ENCODE data around the gene EFR3B.

The EFR3B gene

DNA sequence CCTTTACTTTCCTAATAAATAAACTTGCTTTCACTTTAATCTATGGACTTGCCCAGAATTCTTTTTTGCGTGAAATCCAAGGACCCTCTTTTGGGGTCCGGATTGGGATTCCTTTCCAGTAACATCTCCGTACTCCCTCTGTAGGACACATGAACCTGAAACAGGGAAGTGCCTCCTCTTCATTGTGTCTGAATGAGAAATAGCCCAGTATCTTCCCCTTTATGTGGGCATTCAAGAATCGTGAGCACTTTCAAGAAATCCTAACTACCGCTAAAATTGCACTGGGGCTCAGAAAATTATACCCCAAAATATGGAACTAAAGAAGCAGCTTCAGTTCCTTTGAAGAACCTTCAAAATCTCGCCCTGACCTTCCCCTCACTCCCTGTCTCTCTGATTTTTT, 134.3 kb downstream of the EFR3B start:
- Histone ChIP-seq H3K36me3 (ENCODE audit: insufficient read depth, low read length) (no peaks in the 10 kb centered on the region), H2AFZ (ENCODE audit: low read depth, low read length) (no peak overlapping the region), H3K4me1 (ENCODE audit: insufficient read depth, low read length) (peaks cover 25% of the 10 kb centered on the region), H3K4me3 (ENCODE audit: low read length) (no peak overlapping the region), H3K9me3 (ENCODE audit: low read length) (no peaks in the 10 kb centered on the region), H3K27me3 (ENCODE audit: insufficient read depth, low read length) (peaks cover 4% of the 10 kb centered on the region)

DNA sequence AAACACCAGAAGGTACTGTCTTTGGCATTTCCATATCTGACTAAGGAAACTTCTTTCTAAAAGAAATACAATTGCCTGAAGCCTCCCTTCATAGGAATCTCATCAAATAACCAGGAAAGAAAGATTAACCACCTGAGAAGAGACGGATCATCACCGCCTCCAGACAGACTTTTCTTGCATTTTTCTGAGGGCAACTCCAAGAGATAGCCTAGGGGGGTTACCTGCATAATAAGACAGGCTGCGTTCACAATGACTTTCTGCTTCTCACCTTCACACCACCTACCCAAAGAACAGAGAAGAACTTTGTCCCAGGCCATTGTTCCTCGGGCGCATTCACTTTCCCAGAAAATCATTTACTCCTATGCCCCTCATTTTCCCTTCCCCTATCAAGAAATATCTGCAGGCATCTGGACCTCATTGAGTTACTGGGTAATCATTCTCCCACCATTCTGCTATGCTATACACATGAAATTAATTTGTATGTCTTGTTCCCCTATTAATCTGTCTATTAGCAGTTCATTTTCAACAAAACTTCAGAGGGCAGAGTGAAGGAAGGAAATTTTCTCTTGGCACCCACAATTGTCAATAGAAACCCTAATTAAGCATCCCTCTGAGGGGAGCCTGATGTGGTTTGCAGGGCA, 134.8 kb downstream of the EFR3B start:
- H3K4me1 ChIP-seq (ENCODE audit: insufficient read depth, low read length) = peaks cover 25% of the 10 kb centered on the region
- no peak overlapping the region for H2AFZ ChIP-seq (ENCODE audit: low read depth, low read length)
- H3K27me3 ChIP-seq (ENCODE audit: insufficient read depth, low read length) = peaks cover 4% of the 10 kb centered on the region
- no peaks in the 10 kb centered on the region for H3K9me3 ChIP-seq (ENCODE audit: low read length)
- no peak overlapping the region for H3K4me3 ChIP-seq (ENCODE audit: low read length)
- H3K36me3 ChIP-seq (ENCODE audit: insufficient read depth, low read length) = no peaks in the 10 kb centered on the region

DNA sequence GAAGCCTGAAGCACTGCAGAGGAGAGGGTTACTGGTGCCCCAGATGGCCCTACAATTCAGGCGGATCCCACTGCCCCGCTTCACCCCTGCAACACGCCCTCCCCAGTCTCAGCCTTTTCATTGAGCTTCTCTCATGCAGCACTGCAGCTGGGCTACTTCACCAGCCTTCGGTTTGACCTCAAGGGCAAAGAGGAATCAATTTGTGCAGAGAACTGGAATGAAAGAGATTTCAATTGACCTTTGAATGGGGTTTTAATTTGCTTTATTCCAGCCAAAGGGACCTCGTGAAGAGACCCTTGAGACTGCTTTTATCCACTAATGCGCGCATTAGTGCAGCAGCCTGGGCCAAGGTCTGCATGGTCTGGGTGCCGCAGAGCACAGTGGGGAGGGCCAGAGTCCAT, 135.3 kb downstream of the EFR3B start:
- peaks cover 25% of the 10 kb centered on the region for H3K4me1 ChIP-seq (ENCODE audit: insufficient read depth, low read length)
- no peak overlapping the region for H3K4me3 ChIP-seq (ENCODE audit: low read length)
- H3K27me3 ChIP-seq (ENCODE audit: insufficient read depth, low read length) = peaks cover 4% of the 10 kb centered on the region
- no peaks in the 10 kb centered on the region for H3K36me3 ChIP-seq (ENCODE audit: insufficient read depth, low read length)
- H3K9me3 ChIP-seq (ENCODE audit: low read length) = no peaks in the 10 kb centered on the region
- no peak overlapping the region for H2AFZ ChIP-seq (ENCODE audit: low read depth, low read length)

DNA sequence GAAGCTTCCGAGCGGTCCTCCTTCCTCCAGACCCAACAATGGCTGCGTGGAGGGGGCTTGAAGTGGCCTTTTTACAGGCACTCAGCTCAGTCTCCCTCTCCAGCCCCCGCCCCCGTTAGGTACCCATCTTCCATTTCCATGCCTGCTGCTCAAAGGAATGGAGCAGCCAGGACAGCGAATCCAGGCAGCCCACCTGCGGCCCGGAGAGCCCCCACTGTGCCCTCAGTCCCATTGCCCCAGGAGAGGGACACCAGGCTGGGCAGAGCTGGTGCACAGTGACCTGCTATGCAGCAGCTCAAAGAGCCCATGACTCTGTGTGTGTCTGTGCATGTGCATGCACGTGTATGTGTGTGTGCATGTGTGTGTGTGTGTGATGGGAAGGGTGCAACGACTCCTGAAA, 137.1 kb downstream of the EFR3B start:
- no peak overlapping the region for H2AFZ ChIP-seq (ENCODE audit: low read depth, low read length)
- H3K4me3 ChIP-seq (ENCODE audit: low read length) = no peak overlapping the region
- H3K9me3 ChIP-seq (ENCODE audit: low read length) = no peaks in the 10 kb centered on the region
- H3K4me1 ChIP-seq (ENCODE audit: insufficient read depth, low read length) = peaks cover 25% of the 10 kb centered on the region
- H3K36me3 ChIP-seq (ENCODE audit: insufficient read depth, low read length) = no peaks in the 10 kb centered on the region
- peaks cover 3% of the 10 kb centered on the region for H3K27me3 ChIP-seq (ENCODE audit: insufficient read depth, low read length)

DNA sequence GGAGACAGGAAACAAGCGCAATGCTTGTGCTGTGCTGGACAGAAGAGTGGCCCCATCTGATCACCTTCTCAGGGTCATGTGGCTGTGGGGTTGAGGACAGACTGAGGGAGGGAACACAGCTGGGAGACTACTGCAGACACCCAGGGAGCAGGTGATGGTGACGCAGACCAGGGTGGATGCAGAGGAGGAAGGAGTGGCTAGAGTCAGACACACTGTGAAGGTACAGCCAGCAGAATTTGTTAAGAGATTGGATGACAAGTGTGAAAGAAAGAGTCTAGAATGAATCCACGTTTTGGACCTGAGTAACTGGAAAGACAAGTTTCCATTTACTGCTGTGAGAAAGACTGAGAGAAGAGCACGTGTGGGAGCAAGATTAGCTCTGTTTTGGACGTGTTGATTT, 142.4 kb downstream of the EFR3B start:
- Histone ChIP-seq H3K4me1 (ENCODE audit: insufficient read depth, low read length) (no peaks in the 10 kb centered on the region), H3K4me3 (ENCODE audit: low read length) (no peak overlapping the region), H3K36me3 (ENCODE audit: insufficient read depth, low read length) (no peaks in the 10 kb centered on the region), H3K27me3 (ENCODE audit: insufficient read depth, low read length) (no peaks in the 10 kb centered on the region), H2AFZ (ENCODE audit: low read depth, low read length) (no peak overlapping the region), H3K9me3 (ENCODE audit: low read length) (no peaks in the 10 kb centered on the region)

DNA sequence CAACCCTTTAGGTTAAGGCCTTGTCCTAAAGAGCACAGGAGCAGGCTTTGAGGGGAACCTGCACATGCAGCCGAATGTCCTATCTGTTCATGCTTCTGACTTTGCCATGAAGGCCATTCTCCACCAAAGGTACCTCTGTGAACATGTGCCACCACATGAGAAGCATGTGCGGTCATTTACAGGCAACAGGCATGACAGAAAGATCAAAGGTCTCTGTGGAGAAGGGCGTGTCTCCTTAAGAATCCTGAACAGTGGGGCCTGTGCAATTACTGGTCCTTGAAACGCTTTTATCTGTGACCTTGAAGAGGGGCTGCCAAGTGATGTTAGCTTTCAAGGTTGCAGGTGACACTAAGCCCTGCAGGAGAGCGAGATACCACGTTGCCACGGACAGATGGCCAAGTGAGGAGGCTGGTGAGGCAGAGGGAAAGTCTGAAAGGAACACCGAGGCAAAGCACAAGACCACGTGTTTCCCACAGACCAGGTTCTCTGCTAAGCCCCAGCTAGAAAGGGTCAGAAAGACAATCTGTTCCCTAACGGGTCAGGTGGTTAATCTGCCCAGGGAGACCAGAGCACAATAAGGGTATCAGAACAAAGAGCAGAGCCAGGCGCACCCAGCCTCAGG, 146.0 kb downstream of the EFR3B start:
- no peak overlapping the region for H3K4me3 ChIP-seq (ENCODE audit: low read length)
- H3K36me3 ChIP-seq (ENCODE audit: insufficient read depth, low read length) = no peaks in the 10 kb centered on the region
- peaks cover 4% of the 10 kb centered on the region for H3K27me3 ChIP-seq (ENCODE audit: insufficient read depth, low read length)
- no peak overlapping the region for H2AFZ ChIP-seq (ENCODE audit: low read depth, low read length)
- H3K9me3 ChIP-seq (ENCODE audit: low read length) = no peaks in the 10 kb centered on the region
- H3K4me1 ChIP-seq (ENCODE audit: insufficient read depth, low read length) = peaks cover 10% of the 10 kb centered on the region

DNA sequence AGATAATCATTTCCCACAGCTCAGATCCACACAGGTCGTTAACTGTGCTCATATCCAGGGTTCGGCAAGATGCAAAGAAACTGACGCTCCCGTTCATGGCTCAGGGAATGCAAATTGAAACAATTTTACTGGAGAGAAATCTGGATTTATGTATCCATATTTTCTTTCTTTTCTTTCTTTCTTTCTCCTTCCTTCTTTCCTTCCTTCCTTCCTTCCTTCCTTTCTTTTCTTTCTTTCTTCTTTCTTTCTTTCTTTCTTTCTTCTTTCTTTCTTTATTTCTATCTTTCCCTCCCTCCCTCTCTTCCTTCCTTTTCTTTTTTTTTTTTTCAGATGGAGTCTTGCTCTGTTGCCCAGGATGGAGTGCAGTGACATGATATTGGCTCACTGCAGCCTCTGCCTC, 146.5 kb downstream of the EFR3B start:
- H3K4me1 ChIP-seq (ENCODE audit: insufficient read depth, low read length) = peaks cover 10% of the 10 kb centered on the region
- no peak overlapping the region for H2AFZ ChIP-seq (ENCODE audit: low read depth, low read length)
- peaks cover 4% of the 10 kb centered on the region for H3K27me3 ChIP-seq (ENCODE audit: insufficient read depth, low read length)
- H3K9me3 ChIP-seq (ENCODE audit: low read length) = no peaks in the 10 kb centered on the region
- H3K36me3 ChIP-seq (ENCODE audit: insufficient read depth, low read length) = no peaks in the 10 kb centered on the region
- H3K4me3 ChIP-seq (ENCODE audit: low read length) = no peak overlapping the region

DNA sequence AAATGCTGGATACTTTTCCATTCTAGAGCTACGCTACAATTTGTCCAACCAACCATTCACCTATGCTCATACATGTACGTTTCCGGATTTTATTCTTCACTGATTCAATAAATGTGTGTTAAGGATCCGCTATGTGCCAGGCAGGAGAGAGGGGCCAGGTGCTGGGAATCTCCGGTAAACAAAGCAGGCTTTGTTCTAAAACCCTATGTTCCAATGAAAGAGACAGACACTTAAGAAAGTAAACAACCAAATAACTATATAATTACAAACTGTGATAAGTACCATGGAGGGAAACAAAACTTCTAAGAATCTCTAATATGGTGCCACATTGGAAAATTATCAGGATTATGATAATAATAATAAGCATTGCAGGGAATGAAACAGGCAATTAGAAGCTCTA, 148.7 kb downstream of the EFR3B start:
- Histone ChIP-seq H2AFZ (ENCODE audit: low read depth, low read length) (no peak overlapping the region), H3K4me3 (ENCODE audit: low read length) (no peak overlapping the region), H3K36me3 (ENCODE audit: insufficient read depth, low read length) (no peaks in the 10 kb centered on the region), H3K4me1 (ENCODE audit: insufficient read depth, low read length) (peaks cover 14% of the 10 kb centered on the region), H3K27me3 (ENCODE audit: insufficient read depth, low read length) (peaks cover 9% of the 10 kb centered on the region), H3K9me3 (ENCODE audit: low read length) (no peaks in the 10 kb centered on the region)

DNA sequence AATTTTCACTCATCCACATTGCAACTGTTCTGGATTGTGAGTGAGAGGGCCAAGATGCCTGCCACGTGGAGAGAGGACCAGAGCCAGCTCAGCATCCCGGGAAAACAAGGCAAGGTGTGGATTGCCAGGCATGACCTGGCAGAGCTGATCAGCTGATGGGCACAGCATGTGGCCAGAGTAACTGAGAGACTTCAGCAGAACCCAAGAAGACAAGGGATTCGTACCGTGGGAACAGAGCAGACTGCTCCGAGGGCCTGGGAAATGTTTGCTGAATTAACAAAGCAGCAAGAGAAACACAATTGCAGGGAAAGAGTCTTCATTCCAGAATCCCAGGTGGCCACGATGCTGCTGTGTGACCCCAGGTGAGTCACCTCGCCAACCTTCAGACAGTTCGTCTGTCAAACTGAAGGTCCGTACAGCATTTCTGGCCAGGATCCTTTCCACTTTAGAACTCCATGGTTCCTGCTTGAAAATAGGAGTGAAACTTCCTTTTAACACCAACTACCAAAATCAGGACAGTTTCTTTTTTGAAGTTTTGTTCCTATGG, 152.8 kb downstream of the EFR3B start:
- Histone ChIP-seq H3K27me3 (ENCODE audit: insufficient read depth, low read length) (peaks cover 20% of the 10 kb centered on the region), H3K36me3 (ENCODE audit: insufficient read depth, low read length) (no peaks in the 10 kb centered on the region), H3K4me3 (ENCODE audit: low read length) (no peak overlapping the region), H3K4me1 (ENCODE audit: insufficient read depth, low read length) (peaks cover 18% of the 10 kb centered on the region), H2AFZ (ENCODE audit: low read depth, low read length) (no peak overlapping the region), H3K9me3 (ENCODE audit: low read length) (no peaks in the 10 kb centered on the region)

DNA sequence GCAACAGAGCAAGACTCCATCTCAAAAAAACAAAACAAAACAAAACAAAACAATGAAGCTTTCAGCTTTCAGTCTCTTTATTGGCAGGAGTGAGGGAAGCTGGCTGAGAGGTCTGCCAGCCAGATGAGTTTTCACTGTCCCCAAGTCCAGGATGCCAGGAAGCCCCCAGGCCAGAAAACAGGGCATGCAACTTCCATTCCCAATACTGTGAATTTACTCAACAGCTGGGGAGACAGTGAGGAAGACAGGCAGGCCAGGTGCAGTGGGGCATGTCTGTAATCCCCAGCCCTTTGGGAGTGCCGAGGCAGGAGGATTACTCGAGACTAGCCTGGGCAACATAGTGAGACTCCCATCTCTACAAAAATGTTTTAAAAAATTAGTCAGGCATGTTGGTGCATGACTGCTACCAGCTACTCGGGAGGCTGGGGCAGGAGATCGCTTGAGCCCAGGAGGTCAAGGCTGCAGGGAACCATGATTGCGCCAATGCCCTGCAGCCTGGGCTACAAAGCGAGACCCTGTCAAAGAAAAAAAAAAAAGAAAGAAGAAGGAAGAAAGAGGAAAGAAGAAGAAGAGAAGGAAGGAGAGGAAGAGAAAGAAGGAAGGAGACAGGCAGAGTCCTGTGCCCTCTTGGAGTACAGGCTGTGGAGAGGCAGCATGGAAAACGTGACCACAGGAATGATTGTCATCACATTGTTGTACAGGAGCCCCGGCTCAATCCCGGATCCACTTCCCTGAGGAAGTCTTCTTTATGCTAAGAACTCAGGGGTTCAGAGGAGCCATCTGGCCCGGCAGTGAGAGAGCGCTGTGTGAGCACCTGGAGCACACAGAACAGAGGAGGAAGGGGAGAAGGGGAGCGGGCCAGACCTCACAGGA, 155.7 kb downstream of the EFR3B start:
- no peaks in the 10 kb centered on the region for H3K9me3 ChIP-seq (ENCODE audit: low read length)
- H3K36me3 ChIP-seq (ENCODE audit: insufficient read depth, low read length) = no peaks in the 10 kb centered on the region
- H2AFZ ChIP-seq (ENCODE audit: low read depth, low read length) = no peak overlapping the region
- H3K4me3 ChIP-seq (ENCODE audit: low read length) = no peak overlapping the region
- peaks cover 17% of the 10 kb centered on the region for H3K27me3 ChIP-seq (ENCODE audit: insufficient read depth, low read length)
- H3K4me1 ChIP-seq (ENCODE audit: insufficient read depth, low read length) = peaks cover 10% of the 10 kb centered on the region

DNA sequence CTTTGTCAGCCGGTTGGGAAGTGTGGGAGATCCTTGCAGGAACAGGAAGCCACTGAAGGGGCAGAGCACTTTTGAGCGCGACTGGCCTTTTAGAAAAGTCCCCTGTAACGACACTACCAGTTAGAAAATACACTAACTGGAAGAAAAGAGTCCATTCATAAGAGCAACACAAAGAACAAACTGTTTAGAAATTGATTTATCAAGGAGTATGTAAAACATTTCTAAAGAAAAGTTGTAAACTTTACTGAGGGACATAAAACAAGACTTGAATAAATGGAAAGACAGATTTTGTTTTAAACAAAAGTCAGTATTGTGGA, 156.3 kb downstream of the EFR3B start:
- Histone ChIP-seq H3K36me3 (ENCODE audit: insufficient read depth, low read length) (no peaks in the 10 kb centered on the region), H3K9me3 (ENCODE audit: low read length) (no peaks in the 10 kb centered on the region), H2AFZ (ENCODE audit: low read depth, low read length) (no peak overlapping the region), H3K4me3 (ENCODE audit: low read length) (no peak overlapping the region), H3K27me3 (ENCODE audit: insufficient read depth, low read length) (peaks cover 17% of the 10 kb centered on the region), H3K4me1 (ENCODE audit: insufficient read depth, low read length) (peaks cover 8% of the 10 kb centered on the region)

DNA sequence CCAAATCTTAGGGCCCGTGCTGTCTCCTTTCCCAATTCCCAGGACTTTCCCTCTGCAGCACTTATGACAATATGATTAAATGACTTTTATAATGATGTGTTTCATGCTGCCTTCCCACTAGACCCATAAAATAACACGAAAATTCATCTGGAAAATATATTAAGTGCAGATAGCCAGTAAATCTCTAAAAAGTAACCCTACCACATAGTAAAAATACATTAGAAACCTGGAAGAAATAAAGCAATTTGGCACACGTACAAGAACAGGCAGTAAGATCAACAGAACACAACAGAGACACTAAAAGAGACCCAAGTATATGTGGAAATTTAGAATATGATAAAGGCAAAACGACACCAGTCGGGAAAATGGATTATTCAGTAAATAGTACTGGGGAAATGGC, 156.7 kb downstream of the EFR3B start:
- Histone ChIP-seq H2AFZ (ENCODE audit: low read depth, low read length) (no peak overlapping the region), H3K9me3 (ENCODE audit: low read length) (no peaks in the 10 kb centered on the region), H3K4me3 (ENCODE audit: low read length) (no peak overlapping the region), H3K4me1 (ENCODE audit: insufficient read depth, low read length) (peaks cover 8% of the 10 kb centered on the region), H3K27me3 (ENCODE audit: insufficient read depth, low read length) (peaks cover 17% of the 10 kb centered on the region), H3K36me3 (ENCODE audit: insufficient read depth, low read length) (no peaks in the 10 kb centered on the region)

DNA sequence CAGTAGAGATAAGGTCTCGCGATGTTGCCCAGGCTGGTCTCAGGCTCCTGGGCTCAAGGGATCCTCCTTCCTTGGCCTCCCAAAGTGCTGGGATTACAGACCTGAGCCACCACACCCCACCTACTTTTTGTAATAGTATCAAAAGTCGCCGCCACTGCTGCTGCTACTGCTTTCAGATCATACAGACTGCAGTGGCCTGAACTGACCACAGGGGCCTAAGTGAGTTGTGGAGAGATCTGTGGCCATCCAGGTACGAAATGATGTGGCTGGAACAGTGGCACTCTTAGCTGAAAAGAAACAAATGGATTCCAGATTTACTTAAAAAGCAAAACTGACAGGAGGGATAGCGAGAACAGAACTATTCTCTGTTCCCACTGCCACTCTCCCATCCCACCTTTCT, 159.4 kb downstream of the EFR3B start:
- Histone ChIP-seq H2AFZ (ENCODE audit: low read depth, low read length) (no peak overlapping the region), H3K9me3 (ENCODE audit: low read length) (no peaks in the 10 kb centered on the region), H3K36me3 (ENCODE audit: insufficient read depth, low read length) (no peaks in the 10 kb centered on the region), H3K4me3 (ENCODE audit: low read length) (no peak overlapping the region), H3K27me3 (ENCODE audit: insufficient read depth, low read length) (peaks cover 10% of the 10 kb centered on the region), H3K4me1 (ENCODE audit: insufficient read depth, low read length) (peaks cover 4% of the 10 kb centered on the region)

All from neuron (in vitro differentiated cells).